Stimulated activated naive CD4-positive, alpha-beta T cell treated with Interleukin-2 at 50 U/mL for 16 hours (primary cell): ENCODE data around the gene KCTD13.
"Not testable (repeated sequence)": the region's sequence is repeated elsewhere in the genome, so short reads cannot be mapped to it uniquely, and the experiment has no call there.

ENCODE experiments used
- DNase-seq: peaks from one replicate; lab custom pipeline; 2025; lab: John Stamatoyannopoulos, UW

Gene KCTD13

DNA sequence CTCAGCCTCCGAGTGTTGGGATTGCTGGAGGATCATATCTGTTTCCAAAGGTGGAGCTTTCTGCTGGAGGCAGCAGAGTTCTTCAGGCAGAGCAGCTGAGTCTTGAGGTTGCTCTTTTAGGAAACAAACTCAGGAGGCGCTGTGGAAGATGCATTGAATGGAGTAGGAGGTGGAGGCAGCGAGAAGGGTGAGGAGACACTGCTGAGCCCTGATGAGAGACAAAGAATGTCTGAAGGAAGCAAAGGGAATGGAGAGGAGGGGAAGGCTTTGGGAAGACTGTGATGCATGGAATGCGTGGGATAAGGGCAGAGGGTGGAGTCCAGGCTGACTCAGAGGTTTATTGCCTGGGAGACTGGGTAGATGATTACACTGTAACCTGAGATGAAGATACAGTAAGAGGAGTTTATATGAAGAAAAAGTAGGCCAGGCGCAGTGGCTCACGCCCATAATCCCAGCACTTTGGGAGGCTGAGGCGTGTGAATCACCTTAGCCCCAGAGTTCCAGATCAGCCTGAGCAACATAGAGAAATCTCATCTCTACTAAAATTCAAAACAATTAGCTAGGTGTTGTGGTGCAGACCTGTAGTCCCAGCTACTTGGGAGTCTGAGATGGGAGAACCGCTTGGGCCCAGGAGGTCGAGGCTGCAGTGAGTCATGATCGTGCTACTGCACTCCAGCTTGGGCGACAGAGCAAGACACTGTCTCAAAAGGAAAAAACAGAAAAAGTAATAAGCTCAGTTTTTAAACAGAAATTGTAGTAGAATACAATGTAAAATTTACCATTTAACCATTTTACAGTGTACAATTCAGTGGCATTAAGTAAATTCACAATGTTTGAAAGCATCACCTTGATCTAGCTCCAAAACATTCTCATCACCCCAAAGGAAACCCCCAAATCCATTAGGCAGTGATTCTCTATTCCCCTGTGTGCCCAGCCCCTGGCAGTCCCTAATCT is 18.1 kb upstream of the KCTD13 start:
- no peak for DNase-seq

DNA sequence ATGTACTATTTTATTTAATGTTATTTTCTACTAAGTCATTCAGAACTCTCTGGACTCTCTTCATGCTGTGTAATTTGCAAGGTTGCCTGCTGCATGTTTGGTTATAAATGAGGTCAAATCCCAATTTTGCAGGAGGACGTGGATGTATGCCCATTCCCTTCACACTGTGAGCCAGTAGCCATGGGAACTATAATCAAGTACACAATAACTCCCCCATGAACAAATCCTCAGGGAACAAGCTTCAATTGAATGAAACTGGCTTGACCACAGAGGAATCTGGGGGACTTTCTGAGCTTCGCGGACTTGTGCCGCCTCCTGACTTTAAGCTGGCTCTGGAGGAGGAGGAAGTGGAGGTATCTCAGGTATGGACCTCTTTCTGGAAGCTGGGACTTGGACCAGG is 14.6 kb upstream of the KCTD13 start:
- DNase-seq, result no peak

DNA sequence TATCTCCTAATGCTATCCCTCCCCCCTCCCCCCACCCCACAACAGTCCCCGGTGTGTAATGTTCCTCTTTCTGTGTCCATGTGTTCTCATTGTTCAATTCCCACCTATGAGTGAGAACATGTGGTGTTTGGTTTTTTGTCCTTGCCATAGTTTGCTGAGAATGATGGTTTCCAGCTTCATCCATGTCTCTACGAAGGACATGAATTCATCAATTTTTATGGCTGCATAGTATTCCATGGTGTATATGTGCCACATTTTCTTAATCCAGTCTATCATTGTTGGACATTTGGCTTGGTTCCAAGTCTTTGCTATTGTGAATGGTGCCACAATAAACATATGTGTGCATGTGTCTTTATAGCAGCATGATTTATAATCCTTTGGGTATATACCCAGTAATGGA is 5.7 kb upstream of the KCTD13 start:
- DNase-seq, result not testable (repeated sequence)

DNA sequence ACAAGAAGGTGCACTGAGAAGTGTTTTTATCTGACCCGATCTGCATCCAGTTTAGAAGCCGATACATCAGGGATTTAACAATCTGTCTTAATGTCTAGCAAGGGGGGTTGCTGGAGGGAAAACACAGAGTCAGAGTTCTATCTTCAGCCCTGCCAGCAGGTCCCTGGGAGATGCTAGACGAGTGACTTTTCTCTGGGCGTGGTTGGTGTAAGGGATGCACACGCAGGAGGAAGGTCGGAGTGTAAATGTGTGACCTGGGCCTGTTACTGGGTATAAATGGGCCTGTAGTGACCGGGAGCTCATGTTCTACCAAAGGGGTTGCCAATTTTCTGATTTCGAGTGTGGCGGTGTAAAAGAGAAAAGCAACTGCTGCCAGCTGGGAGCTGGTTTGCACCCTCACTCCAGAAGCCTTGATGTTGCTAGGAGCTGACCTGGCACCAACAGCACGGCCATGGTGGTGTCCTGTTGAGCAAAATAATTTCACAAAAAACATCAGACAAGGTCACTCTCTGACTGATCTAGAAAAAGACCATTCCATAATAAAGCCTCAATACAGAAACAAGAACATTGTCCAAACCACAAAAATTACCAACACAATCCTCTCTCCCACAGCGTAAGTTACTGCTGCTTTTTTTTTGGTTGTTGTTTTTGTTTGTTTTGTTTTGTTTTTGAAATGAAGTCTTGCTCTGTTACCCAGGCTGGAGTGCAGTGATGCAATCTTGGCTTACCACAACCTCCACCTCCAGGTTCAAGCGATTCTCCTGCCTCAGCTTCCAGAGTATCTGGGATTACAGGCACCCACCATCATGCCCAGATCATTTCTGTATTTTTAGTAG is 1.3 kb upstream of the KCTD13 start:
- no peak for DNase-seq

DNA sequence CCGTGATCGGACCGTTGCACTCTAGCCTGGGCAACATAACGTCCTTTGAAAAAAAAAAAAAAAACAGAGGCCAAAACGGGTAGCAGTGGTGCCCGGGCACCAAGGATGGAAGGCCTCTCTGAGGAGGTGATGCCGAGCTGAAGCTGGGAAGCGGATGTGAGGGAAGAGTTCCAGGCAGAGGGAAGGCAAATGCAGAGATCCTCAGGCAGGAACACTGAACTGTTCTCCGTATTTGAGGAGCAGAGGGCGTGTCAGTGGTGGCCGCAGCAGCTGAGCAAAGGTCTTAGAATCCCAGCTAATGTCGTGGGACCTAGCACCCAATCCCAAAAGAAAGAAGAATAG is 656 bp upstream of the KCTD13 start:
- DNase-seq, result no peak

- no peak for DNase-seq
Measured at GRCh38 chr16:29925105-29925756, 795 bp downstream of the KCTD13 start.

- no peak for DNase-seq
Measured at GRCh38 chr16:29922986-29923501, 3.0 kb downstream of the KCTD13 start.

DNA sequence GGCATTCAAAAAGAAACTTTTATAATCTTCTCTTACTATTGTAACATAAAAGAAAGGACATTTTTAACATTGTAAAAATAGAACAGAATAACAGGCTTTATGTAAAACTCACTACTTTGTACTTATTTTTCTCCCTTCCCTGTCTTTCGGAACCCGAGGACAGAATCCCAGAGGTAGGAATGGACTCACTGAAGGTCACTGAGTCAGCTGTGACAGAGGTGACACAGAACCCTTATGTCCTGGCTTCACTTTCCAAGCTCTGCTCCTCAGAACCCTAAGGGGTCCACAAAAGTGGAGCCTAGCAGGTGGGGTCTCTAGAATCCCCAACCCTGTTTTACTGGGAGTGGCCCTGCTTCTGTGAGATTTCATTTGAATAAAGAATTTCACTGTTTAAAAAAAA is 3.7 kb downstream of the KCTD13 start:
- DNase-seq, result no peak

GRCh38 chr16:29921034-29921385 is 5.0 kb downstream of the KCTD13 start:
- no peak for DNase-seq

GRCh38 chr16:29920288-29921033 is 5.6 kb downstream of the KCTD13 start:
- DNase-seq, result no peak

GRCh38 chr16:29916979-29917378 is 9.0 kb downstream of the KCTD13 start:
- DNase-seq, result no peak

DNA sequence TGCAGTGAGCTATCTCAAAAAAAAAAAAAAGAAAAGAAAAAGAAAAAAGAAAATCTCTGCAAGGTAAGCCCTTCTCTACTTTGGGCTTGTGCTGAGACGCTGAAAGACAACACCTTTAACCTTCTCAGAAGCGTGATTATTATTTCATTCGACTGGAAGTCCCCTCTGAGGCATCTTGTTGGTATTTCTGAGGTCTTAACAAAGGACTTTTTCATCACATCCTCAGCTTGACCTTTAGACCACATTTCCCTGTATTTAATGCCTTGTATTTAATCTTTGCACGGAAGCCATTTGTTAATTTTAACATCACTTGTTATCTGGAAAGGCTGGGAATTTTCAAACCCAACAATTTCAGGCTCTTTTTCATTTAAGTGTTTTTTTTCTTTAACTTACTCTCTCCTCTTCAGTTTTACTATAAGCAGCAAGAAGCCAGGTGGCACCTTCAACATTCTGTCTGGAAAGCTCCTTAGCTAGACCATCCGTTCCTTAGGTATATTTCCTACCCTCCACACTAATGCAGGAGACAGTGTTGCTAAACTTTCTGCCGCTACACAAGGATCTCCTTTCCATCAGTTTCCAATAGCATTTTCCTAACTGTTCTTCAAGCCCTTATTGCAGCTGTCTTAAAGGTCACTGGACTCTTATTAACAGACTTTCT is 10.3 kb downstream of the KCTD13 start:
- DNase-seq, result no peak

DNA sequence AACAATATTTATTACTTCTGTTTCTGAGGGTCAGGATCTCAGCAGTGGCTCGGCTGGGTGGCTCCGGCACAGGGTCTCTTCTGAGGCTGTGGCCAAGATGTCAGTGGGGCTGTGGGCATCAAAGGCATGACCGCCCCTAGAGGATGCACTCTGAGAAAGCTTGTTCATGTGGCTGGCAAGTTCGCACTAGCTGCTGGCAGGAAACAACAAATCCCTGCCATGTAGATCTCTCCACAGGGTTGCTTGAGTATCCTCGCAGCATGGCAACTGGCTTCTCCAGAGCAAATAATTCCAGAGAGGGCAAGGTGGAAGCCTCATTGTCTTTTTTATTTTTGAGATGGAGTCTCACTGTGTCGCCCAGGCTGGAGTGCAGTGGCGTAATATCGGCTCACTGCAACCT is 12.5 kb downstream of the KCTD13 start:
- no peak for DNase-seq

DNA sequence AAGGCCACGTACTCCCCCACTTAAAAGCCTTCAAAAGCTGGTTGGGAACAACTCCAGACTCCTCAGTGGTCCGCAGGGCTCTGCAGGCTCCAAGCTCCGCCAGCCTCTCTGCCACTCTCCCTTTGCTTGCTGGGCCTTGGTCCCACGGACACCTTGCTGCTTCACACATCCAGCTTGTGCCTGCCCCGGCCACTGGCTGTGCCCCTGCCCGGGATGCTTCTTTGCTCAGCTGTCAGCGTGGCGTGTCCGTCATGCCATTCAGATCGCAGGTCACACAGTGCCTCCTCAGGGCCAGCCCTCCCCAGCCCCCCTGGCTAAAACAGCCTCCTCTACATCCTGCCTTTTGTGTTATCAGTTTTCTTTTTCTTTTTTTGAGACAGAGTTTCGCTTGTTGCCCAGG is 13.9 kb downstream of the KCTD13 start:
- DNase-seq, result no peak

DNA sequence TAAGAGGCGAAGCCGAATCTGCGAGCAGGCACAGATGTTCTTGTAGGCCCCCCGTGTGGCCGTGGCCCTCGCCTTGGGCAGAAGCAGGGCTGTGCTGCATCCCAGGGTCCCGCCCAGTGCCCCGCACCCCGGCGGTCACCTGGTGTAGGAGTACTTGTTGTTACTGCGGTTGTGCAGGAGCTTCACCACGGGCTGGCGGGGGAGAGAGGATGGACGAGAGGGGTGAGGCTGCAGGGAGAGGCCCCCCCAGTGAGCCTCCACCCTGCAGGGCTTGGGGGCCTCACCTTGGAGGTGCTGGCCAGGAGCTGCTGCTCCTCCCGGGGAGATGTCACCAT is 14.4 kb downstream of the KCTD13 start:
- DNase-seq, result no peak

DNA sequence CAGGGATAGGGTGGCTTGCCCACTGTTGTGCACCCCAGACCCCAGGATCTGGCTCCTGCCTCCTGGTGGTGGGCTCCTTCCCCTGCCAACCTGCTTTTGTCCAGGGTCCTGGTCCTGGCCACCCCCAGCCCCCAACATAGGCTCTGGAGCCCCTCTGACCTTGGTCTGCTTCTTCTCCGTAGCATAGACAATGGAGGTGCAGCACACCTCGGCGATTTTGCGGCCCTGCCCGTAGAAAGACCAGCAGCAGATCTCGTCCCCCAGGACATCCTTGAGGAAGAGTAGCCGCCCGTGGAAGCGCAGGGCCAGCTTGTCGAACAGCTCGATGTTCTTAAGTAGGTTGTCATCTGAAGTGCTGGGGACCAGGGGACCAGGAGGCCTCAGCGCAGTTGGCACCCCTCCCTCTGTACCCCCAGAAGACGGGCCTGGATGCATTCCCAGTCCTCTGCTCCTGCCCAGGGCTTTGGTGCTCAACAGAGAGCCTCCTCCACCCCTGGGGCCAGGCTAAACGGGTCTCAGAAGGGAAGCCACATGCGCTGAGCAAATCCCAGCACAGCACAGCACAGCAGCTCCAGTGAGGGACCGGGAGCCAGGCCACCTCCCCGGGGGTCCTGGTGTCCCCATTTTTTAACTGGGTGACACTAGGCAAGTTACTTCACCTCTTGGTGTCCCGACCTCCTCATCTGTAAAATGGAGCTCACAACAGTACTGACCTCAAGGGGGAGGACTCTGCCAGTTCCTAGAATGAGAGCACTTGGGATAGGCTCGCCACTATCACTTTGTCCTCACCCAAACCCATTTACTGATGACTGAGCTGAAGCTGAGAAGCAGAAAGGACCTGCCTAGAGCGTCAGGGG is 15.0 kb downstream of the KCTD13 start:
- no peak for DNase-seq

GRCh38 chr16:29909851-29910250 is 16.2 kb downstream of the KCTD13 start:
- DNase-seq, result not testable (repeated sequence)

GRCh38 chr16:29909391-29909790 is 16.6 kb downstream of the KCTD13 start:
- DNase-seq, result no peak

DNA sequence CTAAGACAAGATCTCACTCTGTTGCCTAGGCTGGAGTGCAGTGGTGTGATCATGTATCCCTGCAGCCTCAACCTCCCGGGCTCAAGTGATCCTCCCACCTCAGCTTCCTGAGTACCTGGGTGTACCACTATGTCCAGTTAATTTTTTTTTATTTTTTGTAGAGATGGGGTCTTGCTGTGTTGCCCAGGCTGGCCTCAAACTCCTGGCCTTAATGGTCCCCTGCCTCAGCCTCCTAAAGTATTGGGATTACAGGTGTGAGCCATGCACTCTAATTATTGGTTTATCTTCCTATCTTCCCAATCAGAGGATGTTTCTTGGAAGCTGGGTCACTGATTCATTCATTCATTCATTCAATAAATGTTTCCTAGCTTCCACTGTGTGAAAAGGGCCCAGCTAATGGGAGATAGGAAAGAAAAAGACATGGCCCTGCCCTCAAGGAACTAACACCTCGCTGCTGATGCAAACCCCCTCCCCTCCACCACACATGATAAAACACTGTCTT is 17.3 kb downstream of the KCTD13 start:
- no peak for DNase-seq

- DNase-seq, result no peak
Measured at GRCh38 chr16:29907973-29908372, 18.1 kb downstream of the KCTD13 start.
